ENCODE measurements around the gene ARF3. TPM values are rescaled to one million over a fixed set of nuclear protein-coding genes. Genes with fewer than 3 reads are reported as not detected.
A peak's percentile ranks its signal among the peaks of the same experiment; 100 is the strongest.

ARF3 gene
- polyA plus RNA-seq, 2 donors, result 58.5 to 71.5 TPM

DNA sequence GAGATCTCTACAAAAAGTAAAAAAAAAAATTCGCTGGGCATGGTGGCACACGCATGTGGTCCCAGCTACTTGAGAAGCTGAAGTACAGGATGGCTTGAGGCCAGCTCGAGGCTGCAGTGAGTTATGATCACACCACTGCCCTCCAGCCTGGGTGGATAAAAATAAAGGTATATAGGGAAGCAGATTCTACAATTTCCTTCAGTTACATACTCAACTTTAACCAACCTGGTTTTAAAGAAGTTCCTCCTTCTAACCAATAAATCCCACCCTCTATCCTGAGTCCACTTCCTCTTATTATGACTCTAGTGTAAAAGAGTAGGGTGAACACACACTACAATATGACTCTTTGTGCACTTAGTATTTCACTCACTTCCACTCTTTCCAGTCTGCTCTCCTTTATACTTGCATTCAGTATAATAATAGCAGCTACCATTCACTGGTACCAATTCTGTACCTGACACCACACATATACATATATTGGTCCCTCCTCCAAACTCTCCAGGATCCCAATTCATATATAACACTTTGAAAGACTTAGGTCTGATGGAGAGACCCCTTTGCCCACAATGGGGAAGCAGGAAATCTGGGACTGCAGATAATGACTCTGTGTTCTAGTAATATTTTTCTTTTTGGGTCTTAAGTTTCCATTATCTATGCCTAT is 2.3 kb downstream of the ARF3 start:
- no peak overlapping the region for H3K4me3 ChIP-seq (ENCODE audit: low read depth in 1 of 2, low read length in 2 of 2)
- peaks cover 0 to 4% of the 10 kb centered on the region in 2 donors for H3K36me3 ChIP-seq (ENCODE audit: control insufficient read depth in 2 of 2, insufficient read depth in 2 of 2, low read length in 1 of 2)
- 66 to 71% methylated on average over 3 of the region's 3 CpGs for WGBS, 2 donors
- H3K27me3 ChIP-seq (ENCODE audit: control insufficient read depth in 1 of 2, insufficient read depth in 2 of 2, low read length in 2 of 2), result no peaks in the 10 kb centered on the region
- H3K27ac ChIP-seq (ENCODE audit: low read depth in 2 of 2, low read length in 1 of 2), result no peak overlapping the region
- no peaks in the 10 kb centered on the region for H3K9me3 ChIP-seq (ENCODE audit: control insufficient read depth in 2 of 2, insufficient read depth in 1 of 2, low read depth in 1 of 2, low read length in 1 of 2)
- H3K4me1 ChIP-seq (ENCODE audit: control insufficient read depth in 2 of 2, insufficient read depth in 2 of 2, low read length in 1 of 2), result peaks cover 0 to 6% of the 10 kb centered on the region in 2 donors

DNA sequence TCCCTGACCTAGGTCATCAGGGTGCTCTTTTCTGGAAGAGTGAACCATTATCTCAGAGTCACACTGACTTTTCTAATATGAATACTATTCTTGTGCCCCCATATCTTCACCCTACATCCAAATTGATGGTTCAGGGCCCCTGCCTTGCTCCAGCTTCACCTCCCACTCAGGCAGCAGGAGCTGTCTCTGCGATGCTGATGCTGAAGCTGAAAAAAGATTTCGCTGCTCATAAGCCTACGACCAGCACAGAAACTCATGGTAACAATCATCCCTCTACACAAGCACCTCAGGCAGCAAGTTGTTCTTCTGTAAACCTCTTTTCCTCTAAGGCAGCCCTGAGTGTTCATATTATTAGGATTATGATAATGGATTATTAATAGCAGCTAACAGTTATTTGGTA is 3.2 kb downstream of the ARF3 start:
- H3K27me3 ChIP-seq (ENCODE audit: control insufficient read depth in 1 of 2, insufficient read depth in 2 of 2, low read length in 2 of 2), result no peaks in the 10 kb centered on the region
- no peaks in the 10 kb centered on the region for H3K9me3 ChIP-seq (ENCODE audit: control insufficient read depth in 2 of 2, insufficient read depth in 1 of 2, low read depth in 1 of 2, low read length in 1 of 2)
- no peak overlapping the region for H3K4me3 ChIP-seq (ENCODE audit: low read depth in 1 of 2, low read length in 2 of 2)
- H3K27ac ChIP-seq (ENCODE audit: low read depth in 2 of 2, low read length in 1 of 2), result no peak overlapping the region
- peaks cover 0 to 6% of the 10 kb centered on the region in 2 donors for H3K4me1 ChIP-seq (ENCODE audit: control insufficient read depth in 2 of 2, insufficient read depth in 2 of 2, low read length in 1 of 2)
- WGBS, 2 donors, result 94 to 96% methylated on average over 3 of the region's 3 CpGs
- peaks cover 0 to 6% of the 10 kb centered on the region in 2 donors for H3K36me3 ChIP-seq (ENCODE audit: control insufficient read depth in 2 of 2, insufficient read depth in 2 of 2, low read length in 1 of 2)

DNA sequence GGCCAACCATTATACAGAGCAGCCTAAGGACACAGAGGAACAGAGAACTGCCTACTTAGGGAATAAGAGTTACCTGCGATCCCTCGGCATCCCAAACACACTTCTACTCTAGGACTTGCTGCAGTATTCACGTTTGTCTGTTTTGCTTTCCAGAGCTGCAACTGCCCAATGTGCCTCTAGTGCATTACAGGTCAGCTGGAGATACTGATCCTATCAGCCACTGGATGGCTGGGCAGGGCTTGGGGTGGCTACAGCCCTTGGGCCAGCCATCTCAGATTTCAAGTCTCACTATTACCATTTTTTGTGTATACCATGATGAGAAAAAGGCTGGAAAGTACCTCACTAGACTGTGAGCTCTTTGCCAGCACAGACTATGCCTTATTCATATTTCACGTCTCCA is 4.6 kb downstream of the ARF3 start:
- WGBS, 2 donors, result 80 to 90% methylated on average over 4 of the region's 4 CpGs
- Histone ChIP-seq H3K4me1 (ENCODE audit: control insufficient read depth in 2 of 2, insufficient read depth in 2 of 2, low read length in 1 of 2) (peaks cover 0 to 6% of the 10 kb centered on the region in 2 donors), H3K4me3 (ENCODE audit: low read depth in 1 of 2, low read length in 2 of 2) (no peak overlapping the region), H3K36me3 (ENCODE audit: control insufficient read depth in 2 of 2, insufficient read depth in 2 of 2, low read length in 1 of 2) (peaks cover 0 to 6% of the 10 kb centered on the region in 2 donors), H3K9me3 (ENCODE audit: control insufficient read depth in 2 of 2, insufficient read depth in 1 of 2, low read depth in 1 of 2, low read length in 1 of 2) (no peaks in the 10 kb centered on the region), H3K27ac (ENCODE audit: low read depth in 2 of 2, low read length in 1 of 2) (no peak overlapping the region), H3K27me3 (ENCODE audit: control insufficient read depth in 1 of 2, insufficient read depth in 2 of 2, low read length in 2 of 2) (no peaks in the 10 kb centered on the region)

DNA sequence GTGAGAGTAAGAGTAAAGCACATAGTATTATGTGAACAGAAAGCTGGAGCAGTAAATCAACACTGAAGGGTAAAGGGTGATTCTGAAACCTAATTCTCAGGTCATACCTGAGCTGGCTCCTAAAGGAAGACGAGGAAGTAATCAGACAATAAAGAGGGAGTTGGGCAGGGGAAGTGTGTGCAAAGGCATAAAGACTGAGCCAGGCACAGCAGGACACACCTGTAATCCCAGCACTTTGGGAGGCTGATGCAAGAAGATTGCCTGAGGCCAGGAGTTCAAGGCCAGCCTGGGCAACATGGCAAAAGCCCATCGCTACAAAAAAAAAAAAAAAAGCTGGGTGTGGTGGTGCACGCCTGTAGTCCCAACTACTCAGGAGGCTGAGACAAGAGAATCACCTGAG is 9.6 kb downstream of the ARF3 start:
- no peaks in the 10 kb centered on the region for H3K27me3 ChIP-seq (ENCODE audit: control insufficient read depth in 1 of 2, insufficient read depth in 2 of 2, low read length in 2 of 2)
- H3K4me3 ChIP-seq (ENCODE audit: low read depth in 1 of 2, low read length in 2 of 2), result no peak overlapping the region
- H3K27ac ChIP-seq (ENCODE audit: low read depth in 2 of 2, low read length in 1 of 2), result no peak overlapping the region
- H3K36me3 ChIP-seq (ENCODE audit: control insufficient read depth in 2 of 2, insufficient read depth in 2 of 2, low read length in 1 of 2), result peaks cover 0 to 6% of the 10 kb centered on the region in 2 donors
- 50 to 74% methylated on average over 3 of the region's 3 CpGs for WGBS, 2 donors
- H3K9me3 ChIP-seq (ENCODE audit: control insufficient read depth in 2 of 2, insufficient read depth in 1 of 2, low read depth in 1 of 2, low read length in 1 of 2), result no peaks in the 10 kb centered on the region
- H3K4me1 ChIP-seq (ENCODE audit: control insufficient read depth in 2 of 2, insufficient read depth in 2 of 2, low read length in 1 of 2), result peaks cover 0 to 7% of the 10 kb centered on the region in 2 donors

DNA sequence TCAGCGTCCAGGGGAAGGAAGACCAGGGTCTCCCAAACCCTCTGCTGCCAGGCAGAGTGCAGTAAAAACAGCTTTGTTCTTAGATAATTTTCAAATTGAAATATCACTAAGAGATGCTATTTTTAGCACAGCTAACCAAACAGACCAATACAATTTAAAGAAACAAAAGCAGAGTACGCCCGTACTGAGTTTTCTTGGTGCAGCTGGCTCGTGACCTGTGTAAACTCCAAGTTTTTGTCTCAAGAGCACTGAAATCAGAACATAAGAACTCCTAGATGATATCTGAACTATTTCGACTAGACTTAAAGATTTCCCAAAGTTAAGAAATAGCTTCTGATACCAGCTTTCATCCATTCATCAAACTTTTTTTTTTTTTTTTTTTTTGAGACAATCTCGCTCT is 10.3 kb downstream of the ARF3 start:
- Histone ChIP-seq H3K36me3 (ENCODE audit: control insufficient read depth in 2 of 2, insufficient read depth in 2 of 2, low read length in 1 of 2) (peaks cover 0 to 3% of the 10 kb centered on the region in 2 donors), H3K27me3 (ENCODE audit: control insufficient read depth in 1 of 2, insufficient read depth in 2 of 2, low read length in 2 of 2) (no peaks in the 10 kb centered on the region), H3K4me1 (ENCODE audit: control insufficient read depth in 2 of 2, insufficient read depth in 2 of 2, low read length in 1 of 2) (peaks cover 0 to 10% of the 10 kb centered on the region in 2 donors), H3K27ac (ENCODE audit: low read depth in 2 of 2, low read length in 1 of 2) (peak overlapping the region in 1 of 2 donors; percentile 24), H3K9me3 (ENCODE audit: control insufficient read depth in 2 of 2, insufficient read depth in 1 of 2, low read depth in 1 of 2, low read length in 1 of 2) (no peaks in the 10 kb centered on the region), H3K4me3 (ENCODE audit: low read depth in 1 of 2, low read length in 2 of 2) (no peak overlapping the region)
- WGBS, 2 donors, result 70 to 72% methylated on average over 6 of the region's 6 CpGs

DNA sequence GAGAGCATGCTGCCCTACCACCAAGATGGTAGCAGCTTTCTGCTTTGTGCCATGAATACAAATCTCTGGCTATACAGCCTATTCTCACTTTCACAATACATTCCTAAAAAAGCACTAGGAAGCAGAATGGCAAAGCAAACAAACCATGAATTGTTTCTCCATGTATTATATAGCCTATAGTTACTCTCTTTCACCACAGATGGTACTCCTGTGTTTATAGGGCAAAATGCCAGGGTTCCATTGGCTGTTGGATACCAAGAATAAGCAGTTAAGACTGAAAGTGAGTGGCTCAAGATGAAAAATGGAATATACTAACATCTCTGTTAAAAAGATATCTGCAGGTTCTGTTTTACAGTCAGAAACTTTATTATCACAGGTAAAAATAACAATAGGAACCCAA is 11.1 kb downstream of the ARF3 start:
- Histone ChIP-seq H3K4me3 (ENCODE audit: low read depth in 1 of 2, low read length in 2 of 2) (no peak overlapping the region), H3K9me3 (ENCODE audit: control insufficient read depth in 2 of 2, insufficient read depth in 1 of 2, low read depth in 1 of 2, low read length in 1 of 2) (no peaks in the 10 kb centered on the region), H3K4me1 (ENCODE audit: control insufficient read depth in 2 of 2, insufficient read depth in 2 of 2, low read length in 1 of 2) (peaks cover 2 to 13% of the 10 kb centered on the region in 2 donors), H3K27me3 (ENCODE audit: control insufficient read depth in 1 of 2, insufficient read depth in 2 of 2, low read length in 2 of 2) (no peaks in the 10 kb centered on the region), H3K36me3 (ENCODE audit: control insufficient read depth in 2 of 2, insufficient read depth in 2 of 2, low read length in 1 of 2) (peaks cover 0 to 3% of the 10 kb centered on the region in 2 donors), H3K27ac (ENCODE audit: low read depth in 2 of 2, low read length in 1 of 2) (peak overlapping the region in 1 of 2 donors; percentile 28)

DNA sequence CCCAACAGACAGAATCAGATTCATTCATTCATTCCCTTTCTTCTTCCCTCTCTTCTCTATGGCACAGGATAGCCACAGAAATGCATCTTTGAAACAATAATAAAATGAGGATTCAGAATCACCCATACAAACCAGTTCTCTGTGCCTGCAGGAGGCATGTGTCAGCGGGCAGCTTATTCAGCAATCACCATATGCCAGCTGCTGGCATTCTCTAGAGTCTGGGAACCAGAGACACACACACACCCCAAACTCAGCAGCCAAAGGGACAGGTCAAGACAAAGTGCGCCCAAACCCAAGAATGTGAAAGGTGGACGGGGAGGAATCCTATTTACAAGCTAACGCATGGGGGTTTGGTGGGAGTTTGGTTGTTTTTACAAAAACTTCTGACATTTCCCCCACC is 14.1 kb downstream of the ARF3 start:
- no peak overlapping the region for H3K4me3 ChIP-seq (ENCODE audit: low read depth in 1 of 2, low read length in 2 of 2)
- H3K4me1 ChIP-seq (ENCODE audit: control insufficient read depth in 2 of 2, insufficient read depth in 2 of 2, low read length in 1 of 2), result peaks cover 2 to 13% of the 10 kb centered on the region in 2 donors
- peak overlapping the region; percentile 77 to 81 for H3K27ac ChIP-seq (ENCODE audit: low read depth in 2 of 2, low read length in 1 of 2)
- H3K9me3 ChIP-seq (ENCODE audit: control insufficient read depth in 2 of 2, insufficient read depth in 1 of 2, low read depth in 1 of 2, low read length in 1 of 2), result no peaks in the 10 kb centered on the region
- peaks cover 7 to 20% of the 10 kb centered on the region in 2 donors for H3K36me3 ChIP-seq (ENCODE audit: control insufficient read depth in 2 of 2, insufficient read depth in 2 of 2, low read length in 1 of 2)
- H3K27me3 ChIP-seq (ENCODE audit: control insufficient read depth in 1 of 2, insufficient read depth in 2 of 2, low read length in 2 of 2), result no peaks in the 10 kb centered on the region
- 47 to 61% methylated on average over 4 of the region's 4 CpGs for WGBS, 2 donors

DNA sequence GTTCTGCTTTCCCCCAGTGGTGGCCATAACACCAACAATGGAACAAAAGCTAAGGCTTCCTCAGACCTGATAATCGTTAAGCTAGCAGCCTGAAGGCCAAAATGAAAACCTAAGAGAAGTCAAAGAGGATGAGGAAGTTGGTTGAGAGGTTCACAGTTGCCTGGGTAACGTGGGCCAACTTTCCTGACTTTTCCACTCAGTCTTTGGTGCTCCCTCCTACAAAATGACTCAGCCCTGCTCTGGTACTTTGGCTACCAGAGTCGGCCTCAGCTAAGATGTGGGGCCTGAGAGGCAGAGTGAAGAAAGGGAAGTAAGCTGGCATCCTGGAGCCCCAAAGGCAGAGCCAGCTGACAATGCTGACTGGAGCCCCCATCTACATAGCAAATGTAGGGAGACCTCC is 17.1 kb downstream of the ARF3 start:
- 35 to 42% methylated on average over 3 of the region's 3 CpGs for WGBS, 2 donors
- Histone ChIP-seq H3K4me1 (ENCODE audit: control insufficient read depth in 2 of 2, insufficient read depth in 2 of 2, low read length in 1 of 2) (peaks cover 2 to 9% of the 10 kb centered on the region in 2 donors), H3K36me3 (ENCODE audit: control insufficient read depth in 2 of 2, insufficient read depth in 2 of 2, low read length in 1 of 2) (peaks cover 7 to 26% of the 10 kb centered on the region in 2 donors), H3K9me3 (ENCODE audit: control insufficient read depth in 2 of 2, insufficient read depth in 1 of 2, low read depth in 1 of 2, low read length in 1 of 2) (no peaks in the 10 kb centered on the region), H3K27me3 (ENCODE audit: control insufficient read depth in 1 of 2, insufficient read depth in 2 of 2, low read length in 2 of 2) (no peaks in the 10 kb centered on the region), H3K27ac (ENCODE audit: low read depth in 2 of 2, low read length in 1 of 2) (peak overlapping the region in 1 of 2 donors; percentile 75), H3K4me3 (ENCODE audit: low read depth in 1 of 2, low read length in 2 of 2) (no peak overlapping the region)

DNA sequence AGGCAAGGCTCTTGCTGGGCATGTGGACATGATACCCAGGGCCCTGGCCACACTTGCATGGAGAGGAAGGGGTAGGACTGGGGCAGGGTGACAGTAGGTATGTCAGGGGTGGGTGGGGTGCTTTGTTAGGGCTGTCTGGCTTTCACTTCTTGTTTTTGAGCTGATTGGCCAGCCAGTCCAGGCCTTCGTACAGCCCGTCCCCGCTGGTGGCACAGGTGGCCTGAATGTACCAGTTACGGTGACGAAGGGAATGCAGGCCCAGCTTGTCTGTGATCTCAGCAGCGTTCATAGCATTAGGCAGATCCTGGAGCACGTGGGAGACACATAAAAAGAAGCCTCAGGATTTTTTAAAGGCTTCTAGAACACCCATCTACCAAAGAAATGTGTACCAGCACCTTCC is 18.5 kb downstream of the ARF3 start:
- 70 to 83% methylated on average over 7 of the region's 7 CpGs for WGBS, 2 donors
- Histone ChIP-seq H3K4me3 (ENCODE audit: low read depth in 1 of 2, low read length in 2 of 2) (no peak overlapping the region), H3K36me3 (ENCODE audit: control insufficient read depth in 2 of 2, insufficient read depth in 2 of 2, low read length in 1 of 2) (peaks cover 7 to 26% of the 10 kb centered on the region in 2 donors), H3K9me3 (ENCODE audit: control insufficient read depth in 2 of 2, insufficient read depth in 1 of 2, low read depth in 1 of 2, low read length in 1 of 2) (no peaks in the 10 kb centered on the region), H3K4me1 (ENCODE audit: control insufficient read depth in 2 of 2, insufficient read depth in 2 of 2, low read length in 1 of 2) (peaks cover 2 to 9% of the 10 kb centered on the region in 2 donors), H3K27ac (ENCODE audit: low read depth in 2 of 2, low read length in 1 of 2) (no peak overlapping the region), H3K27me3 (ENCODE audit: control insufficient read depth in 1 of 2, insufficient read depth in 2 of 2, low read length in 2 of 2) (no peaks in the 10 kb centered on the region)

DNA sequence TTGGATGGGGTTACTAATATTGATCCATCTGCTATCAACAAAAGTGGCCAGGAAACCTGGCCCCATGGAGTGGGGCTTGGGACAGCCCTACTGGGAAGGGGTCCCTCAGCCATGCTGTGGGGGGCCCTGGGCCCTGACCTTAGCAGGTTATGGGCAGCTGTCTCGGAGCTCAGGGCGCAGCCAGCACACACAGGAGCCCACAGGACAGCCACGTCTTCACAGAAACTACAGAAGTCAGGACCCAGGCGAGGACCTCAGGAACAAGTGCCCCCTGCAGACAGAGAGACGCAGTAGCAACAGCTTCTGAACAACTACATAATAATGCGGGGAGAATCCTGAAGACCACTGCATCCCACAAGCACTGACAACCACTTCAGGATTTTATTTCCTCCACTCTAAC is 20.1 kb downstream of the ARF3 start:
- H3K4me3 ChIP-seq (ENCODE audit: low read depth in 1 of 2, low read length in 2 of 2), result no peak overlapping the region
- H3K36me3 ChIP-seq (ENCODE audit: control insufficient read depth in 2 of 2, insufficient read depth in 2 of 2, low read length in 1 of 2), result peaks cover 7 to 34% of the 10 kb centered on the region in 2 donors
- no peaks in the 10 kb centered on the region for H3K9me3 ChIP-seq (ENCODE audit: control insufficient read depth in 2 of 2, insufficient read depth in 1 of 2, low read depth in 1 of 2, low read length in 1 of 2)
- 83 to 84% methylated on average over 6 of the region's 6 CpGs for WGBS, 2 donors
- H3K4me1 ChIP-seq (ENCODE audit: control insufficient read depth in 2 of 2, insufficient read depth in 2 of 2, low read length in 1 of 2), result peaks cover 2 to 5% of the 10 kb centered on the region in 2 donors
- no peaks in the 10 kb centered on the region for H3K27me3 ChIP-seq (ENCODE audit: control insufficient read depth in 1 of 2, insufficient read depth in 2 of 2, low read length in 2 of 2)
- no peak overlapping the region for H3K27ac ChIP-seq (ENCODE audit: low read depth in 2 of 2, low read length in 1 of 2)

Measured in esophagus (tissue), 2 donors.